ENCODE measurements around the gene KRTAP10-2. TPM values are rescaled to one million over a fixed set of nuclear protein-coding genes. Genes with fewer than 3 reads are reported as not detected.

The KRTAP10-2 gene
- total and polyA plus RNA-seq, 2 of the 4 experiments (the other 2 are of a cell fraction), result not detected

DNA sequence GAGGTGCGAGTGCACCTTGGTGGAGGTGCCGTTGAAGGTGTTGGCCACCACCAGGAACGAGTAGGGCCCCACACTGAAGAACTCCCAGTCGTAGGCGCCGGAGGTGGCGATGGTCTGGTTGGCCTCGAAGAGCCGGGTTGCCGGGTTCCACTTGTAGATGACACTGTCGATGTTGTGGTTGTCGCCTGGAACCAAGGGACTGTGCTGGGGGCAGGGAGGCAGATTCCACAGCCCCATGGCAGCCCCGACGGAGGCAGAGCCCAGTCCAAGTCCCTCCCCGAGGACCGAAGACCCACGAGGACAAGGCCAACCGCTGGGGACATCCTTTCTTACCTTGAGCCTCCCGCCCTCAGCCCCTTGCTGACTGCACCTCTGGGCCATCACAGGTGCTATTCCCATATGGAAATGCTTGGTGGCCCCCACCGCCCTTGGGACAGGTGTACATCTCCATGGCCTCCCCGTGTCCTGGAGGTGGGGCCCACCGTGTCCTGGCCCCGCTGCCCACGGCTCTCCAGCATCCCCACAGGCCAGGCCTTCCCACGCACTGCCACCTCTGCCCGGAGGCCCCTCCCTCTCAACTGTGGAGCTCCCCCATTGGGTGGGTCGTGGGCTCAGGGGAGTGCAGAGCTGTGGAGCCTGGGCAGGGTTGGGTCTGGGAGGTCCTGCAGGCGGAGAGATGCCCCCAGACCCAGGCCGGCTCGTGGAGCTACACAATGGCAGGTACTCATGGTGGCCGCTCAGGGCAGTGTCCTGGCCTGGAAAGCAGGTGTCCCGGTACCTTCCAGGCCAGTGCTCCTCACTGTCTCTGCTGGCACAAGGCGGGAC lies 29.2 kb downstream of the KRTAP10-2 start:
- Histone ChIP-seq H3K4me1 (ENCODE audit: control insufficient read depth, insufficient read depth, low read length) (no peaks in the 10 kb centered on the region), H3K4me3 (ENCODE audit: insufficient read depth, low read depth, low read length) (no peak overlapping the region), H3K9ac (ENCODE audit: low read depth, low read length) (no peak overlapping the region), H2BK15ac (ENCODE audit: low read depth, low read length) (no peak overlapping the region), H3K56ac (ENCODE audit: extremely low read depth, insufficient read depth, low read length) (no peak overlapping the region), H3K27me3 (ENCODE audit: control insufficient read depth, insufficient read depth, low read length) (no peaks in the 10 kb centered on the region), H2BK20ac (ENCODE audit: low read depth, low read length) (no peak overlapping the region), H4K5ac (ENCODE audit: low read depth, low read length) (no peak overlapping the region), H3K79me1 (ENCODE audit: low read depth in 1 of 2, low read length in 2 of 2) (no peaks in the 10 kb centered on the region), H3K18ac (ENCODE audit: low read depth, low read length) (no peak overlapping the region), H3K4me2 (ENCODE audit: low read depth, low read length) (no peak overlapping the region), H2BK5ac (ENCODE audit: low read depth, low read length, poor library complexity, severe bottlenecking) (no peak overlapping the region), H2AK9ac (replicated peaks; ENCODE audit: low read depth, low read length, poor library complexity) (no peak overlapping the region), H3K36me3 (ENCODE audit: control insufficient read depth, insufficient read depth, low read length) (no peaks in the 10 kb centered on the region), H3K27ac (ENCODE audit: insufficient read depth, low read length) (no peak overlapping the region), H2AK5ac (ENCODE audit: low read depth, low read length) (no peak overlapping the region), H3K14ac (replicated peaks; ENCODE audit: low read depth, low read length) (no peak overlapping the region), H2AFZ (replicated peaks; ENCODE audit: low read length, poor library complexity) (no peak overlapping the region), H3K23ac (ENCODE audit: low read depth, low read length) (no peak overlapping the region), H2BK120ac (ENCODE audit: low read depth, low read length) (no peak overlapping the region), H3K9me1 (ENCODE audit: insufficient read depth, low read length) (no peaks in the 10 kb centered on the region), H3K9me3 (ENCODE audit: control insufficient read depth, insufficient read depth, low read length) (peaks cover 14% of the 10 kb centered on the region), H4K8ac (ENCODE audit: low read depth in 2 of 2, low read length in 2 of 2) (no peak overlapping the region), H3K4ac (ENCODE audit: low read depth, low read length) (no peak overlapping the region), H4K91ac (ENCODE audit: insufficient read depth, low read depth, low read length) (no peak overlapping the region), H4K20me1 (ENCODE audit: insufficient read depth, low read length) (no peaks in the 10 kb centered on the region)
- 81% methylated on average over 19 of the region's 33 CpGs; no CpG with 5 or more reads in 1 of the 2 experiments for whole genome bisulfite sequencing, 2 experiments (ENCODE audit: extremely low coverage in 2 of 2, insufficient read length in 1 of 2)
- BruUV-seq (replicated peaks), result no TSS peak
- ChIA-PET CTCF (no interaction called here), POLR2A (ENCODE audit: unreplicated experiment) (no interaction called here)
- DNase-seq (no peak), ATAC-seq (ENCODE audit: low read depth) (no peak)
- dilution Hi-C loops (cut with HindIII; ENCODE audit: low sequenced_read_pairs, unreplicated experiment), result no loop called here
- in situ Hi-C loops (cut with MboI; ENCODE audit: low sequenced_read_pairs), result loop anchor here (25.0 kb wide), 1 partner anchor 415 kb away; the partner anchor contains the start of gene SLX9
- intact Hi-C loops (cut with micrococcal nuclease), result no loop called here
- TF ChIP-seq CEBPB (IDR thresholded peaks at IDR 0.05; ENCODE audit: low read depth, low read length), result no peak
- TF ChIP-seq CHD1 (IDR thresholded peaks at IDR 0.05; ENCODE audit: low read depth, low read length), result no peak
- TF ChIP-seq BHLHE40 (IDR thresholded peaks at IDR 0.05; ENCODE audit: low read depth, low read length), result no peak
- no peak for TF ChIP-seq RCOR1 (IDR thresholded peaks at IDR 0.05; ENCODE audit: insufficient replicate concordance, low read length)
- no peak for TF ChIP-seq RFX5 (IDR thresholded peaks at IDR 0.05; ENCODE audit: low read depth, low read length)
- no peak for TF ChIP-seq SMC3 (IDR thresholded peaks at IDR 0.05; ENCODE audit: low read depth, low read length)
- TF ChIP-seq ELK1 (IDR thresholded peaks at IDR 0.05; ENCODE audit: borderline replicate concordance, low read depth, low read length), result no peak
- TF ChIP-seq MAZ (IDR thresholded peaks at IDR 0.05; ENCODE audit: borderline replicate concordance, low read depth, low read length), result no peak
- TF ChIP-seq RAD21 (IDR thresholded peaks at IDR 0.05; ENCODE audit: low read length), result no peak
- TF ChIP-seq, protein P1, sequence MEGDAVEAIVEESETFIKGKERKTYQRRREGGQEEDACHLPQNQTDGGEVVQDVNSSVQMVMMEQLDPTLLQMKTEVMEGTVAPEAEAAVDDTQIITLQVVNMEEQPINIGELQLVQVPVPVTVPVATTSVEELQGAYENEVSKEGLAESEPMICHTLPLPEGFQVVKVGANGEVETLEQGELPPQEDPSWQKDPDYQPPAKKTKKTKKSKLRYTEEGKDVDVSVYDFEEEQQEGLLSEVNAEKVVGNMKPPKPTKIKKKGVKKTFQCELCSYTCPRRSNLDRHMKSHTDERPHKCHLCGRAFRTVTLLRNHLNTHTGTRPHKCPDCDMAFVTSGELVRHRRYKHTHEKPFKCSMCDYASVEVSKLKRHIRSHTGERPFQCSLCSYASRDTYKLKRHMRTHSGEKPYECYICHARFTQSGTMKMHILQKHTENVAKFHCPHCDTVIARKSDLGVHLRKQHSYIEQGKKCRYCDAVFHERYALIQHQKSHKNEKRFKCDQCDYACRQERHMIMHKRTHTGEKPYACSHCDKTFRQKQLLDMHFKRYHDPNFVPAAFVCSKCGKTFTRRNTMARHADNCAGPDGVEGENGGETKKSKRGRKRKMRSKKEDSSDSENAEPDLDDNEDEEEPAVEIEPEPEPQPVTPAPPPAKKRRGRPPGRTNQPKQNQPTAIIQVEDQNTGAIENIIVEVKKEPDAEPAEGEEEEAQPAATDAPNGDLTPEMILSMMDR (conservative IDR thresholded peaks at IDR 0.05; ENCODE audit: low read depth, low read length), result no peak
- TF ChIP-seq MXI1 (IDR thresholded peaks at IDR 0.05; ENCODE audit: borderline replicate concordance, low read depth, low read length), result no peak
- TF ChIP-seq, protein P2, sequence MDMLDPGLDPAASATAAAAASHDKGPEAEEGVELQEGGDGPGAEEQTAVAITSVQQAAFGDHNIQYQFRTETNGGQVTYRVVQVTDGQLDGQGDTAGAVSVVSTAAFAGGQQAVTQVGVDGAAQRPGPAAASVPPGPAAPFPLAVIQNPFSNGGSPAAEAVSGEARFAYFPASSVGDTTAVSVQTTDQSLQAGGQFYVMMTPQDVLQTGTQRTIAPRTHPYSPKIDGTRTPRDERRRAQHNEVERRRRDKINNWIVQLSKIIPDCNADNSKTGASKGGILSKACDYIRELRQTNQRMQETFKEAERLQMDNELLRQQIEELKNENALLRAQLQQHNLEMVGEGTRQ (IDR thresholded peaks at IDR 0.05; ENCODE audit: low read depth, low read length), result no peak

Measured in IMR-90 (cell line).